GM19023 (cell line): ENCODE measurements around the gene C11orf65.

Experiments
- ATAC-seq: cut with Tn5 transposase; IDR thresholded peaks from one replicate; pipeline ENCODE4 v1.9.1; 2021; ENCODE audit warnings: mild to moderate bottlenecking, moderate library complexity; ENCODE audit not compliant: unreplicated experiment

The C11orf65 gene, protein sequence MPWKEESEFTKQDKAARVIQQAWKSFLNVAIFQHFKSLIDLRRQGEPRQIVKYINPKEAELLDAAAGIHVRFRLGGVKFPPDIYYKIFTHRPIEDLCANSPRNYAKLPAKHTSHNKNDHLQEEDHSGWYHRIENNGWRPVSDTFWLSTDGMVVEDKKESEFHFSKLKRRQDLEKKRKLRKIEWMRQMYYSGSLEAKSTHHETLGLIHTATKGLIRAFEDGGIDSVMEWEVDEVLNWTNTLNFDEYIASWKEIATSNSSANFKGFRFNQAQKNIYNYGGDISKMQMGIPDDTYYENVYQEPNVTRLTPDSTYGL

DNA sequence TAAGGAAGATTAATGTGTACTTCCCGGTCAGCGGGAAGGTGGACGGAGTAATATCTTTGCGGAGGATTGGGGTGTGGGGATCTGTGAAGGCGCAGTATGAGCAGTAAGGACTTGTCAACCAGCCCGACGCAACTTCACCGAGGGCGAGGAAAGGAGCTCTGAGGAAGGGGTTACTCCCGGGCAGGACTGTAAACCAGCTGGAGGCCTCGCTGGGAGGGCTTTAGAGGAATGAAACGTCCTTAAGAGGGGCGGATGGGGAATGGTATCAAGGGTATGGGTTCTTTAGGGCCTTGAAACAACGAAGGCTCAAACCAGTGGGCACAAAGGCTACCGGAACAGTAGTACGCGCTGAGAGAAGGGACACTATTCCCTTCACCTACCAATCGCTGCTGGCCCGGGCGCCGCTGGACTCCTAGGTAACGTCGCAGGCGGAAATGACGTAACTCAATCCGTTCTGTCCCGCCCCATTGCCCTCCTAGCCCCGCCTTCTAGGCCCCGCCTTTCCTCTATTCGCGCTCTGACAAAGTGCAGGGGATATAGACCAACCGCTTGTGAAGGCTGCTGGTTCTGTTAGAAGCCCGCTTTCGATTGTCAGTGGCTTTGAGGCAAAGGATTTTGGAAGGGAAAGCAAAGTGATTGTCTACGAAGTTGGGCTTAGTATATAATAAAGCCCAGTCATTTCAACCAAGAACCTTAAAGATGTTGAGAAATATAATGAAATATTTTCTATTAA lies at the start of gene C11orf65:
Gene C11orf65 (minus strand): TSS at position 439 of the 733 bp plus-strand sequence. CDS start 5,970 bp downstream, outside the sequence.
- ATAC-seq, result peak; percentile 99

DNA sequence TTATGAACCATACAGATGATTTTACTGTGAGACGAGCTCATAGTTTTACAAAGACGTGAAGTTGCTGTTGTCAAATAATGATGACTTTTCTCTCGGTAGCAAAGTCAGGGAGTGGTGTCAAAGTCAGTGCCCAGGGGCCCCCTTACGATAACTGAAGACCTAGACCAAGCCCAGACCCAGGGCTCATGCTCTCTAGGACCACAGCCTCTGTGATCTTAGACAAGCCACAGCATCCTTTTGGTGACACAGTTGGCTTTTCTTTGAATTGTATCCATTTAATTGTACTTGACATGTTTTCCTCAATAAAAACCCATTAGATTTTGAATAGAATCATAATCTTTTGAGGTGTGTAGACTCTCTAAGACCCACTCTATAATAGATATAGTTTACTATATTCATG lies 48.8 kb upstream of the C11orf65 start:
- ATAC-seq, result no peak

DNA sequence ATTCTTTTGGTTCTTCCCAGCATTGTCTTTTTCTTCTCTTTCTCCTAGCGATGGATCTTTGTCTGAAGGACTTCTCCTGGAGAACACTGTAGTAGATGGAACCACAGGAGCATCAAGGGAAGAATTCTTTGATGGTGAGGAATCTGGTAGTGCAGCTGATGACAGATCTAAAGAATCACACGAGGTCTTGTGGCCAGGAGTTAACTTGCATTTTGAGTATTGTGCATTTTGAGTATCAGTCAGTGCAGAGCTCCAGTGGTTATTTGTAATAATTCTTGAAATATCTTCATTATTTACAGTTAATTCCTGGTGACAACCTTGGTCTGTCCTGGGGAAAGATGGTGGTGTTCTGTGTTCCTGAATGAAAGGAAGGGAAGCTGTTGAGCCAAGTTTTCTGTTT lies 45.4 kb upstream of the C11orf65 start:
- no peak for ATAC-seq

DNA sequence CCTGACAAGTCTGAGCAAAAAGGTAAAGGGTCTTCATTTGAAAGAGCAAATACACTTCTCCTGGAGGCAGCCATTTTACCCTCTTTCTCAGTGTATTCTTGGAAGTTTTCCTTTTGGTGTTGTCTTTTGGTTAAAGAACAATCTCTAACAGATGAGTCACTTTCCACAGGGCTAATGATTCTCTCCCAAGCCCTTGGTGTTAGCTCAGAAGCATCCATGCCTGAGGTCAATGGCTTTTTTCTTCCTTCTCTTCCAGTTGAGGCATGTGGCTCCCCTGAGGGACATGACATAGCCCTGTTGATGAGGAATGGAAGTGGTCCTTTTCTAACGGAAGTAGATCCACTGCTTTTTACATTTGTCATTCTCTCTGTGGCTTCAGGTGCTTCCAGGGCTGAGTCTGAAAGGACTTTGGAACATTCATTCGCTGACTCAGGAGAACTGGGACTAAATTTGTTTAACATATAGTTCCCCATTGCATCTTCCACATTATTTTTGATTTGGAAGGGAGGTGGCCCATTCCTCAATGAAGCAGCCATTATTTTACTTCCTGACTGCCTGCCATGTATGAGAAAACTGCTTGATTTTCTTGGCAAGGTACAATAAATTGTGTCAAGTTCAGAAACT lies 44.6 kb upstream of the C11orf65 start:
- ATAC-seq, result no peak

DNA sequence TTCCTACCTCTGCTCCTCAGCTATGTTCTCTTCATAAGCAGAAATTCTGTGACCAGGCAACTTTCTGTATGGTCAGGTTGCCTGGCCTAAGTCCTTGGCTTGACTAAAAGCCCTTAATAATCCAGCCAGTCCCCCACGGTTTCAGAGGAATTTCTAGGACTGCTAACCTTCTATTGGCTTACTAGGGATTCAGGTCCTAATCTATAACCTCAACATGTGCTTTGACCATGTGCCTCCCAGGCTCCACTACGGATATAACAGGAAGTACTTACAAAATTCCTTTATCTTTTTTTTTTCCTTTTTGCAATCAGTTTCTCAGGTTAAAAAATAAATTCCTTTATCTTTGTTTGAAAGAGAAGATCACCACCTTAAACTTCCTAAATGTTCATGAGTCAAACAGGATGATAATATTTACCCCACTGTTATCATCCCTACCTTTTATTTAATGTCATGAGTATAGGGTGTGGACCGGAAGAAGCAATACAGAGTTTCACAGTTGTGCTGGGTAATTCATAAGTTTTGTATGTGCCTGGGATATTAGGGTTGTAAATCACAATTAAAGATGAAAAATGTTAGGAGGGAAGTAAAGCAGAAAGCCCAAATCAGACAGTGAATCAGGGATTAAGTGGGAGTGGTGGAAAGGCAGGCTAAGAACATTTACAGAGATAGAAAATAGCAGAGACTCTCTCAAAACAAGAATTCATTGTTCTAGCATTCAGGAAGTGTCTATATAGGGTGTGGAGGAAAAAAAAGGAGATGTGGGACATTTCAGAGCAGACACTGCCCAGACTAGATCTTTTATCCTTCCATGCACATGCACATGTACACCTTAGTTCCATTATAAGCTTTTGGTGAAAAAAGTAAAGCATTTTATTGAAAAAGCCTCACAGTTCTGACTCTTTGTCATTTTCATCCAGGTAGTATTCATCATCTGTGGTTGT lies 41.6 kb upstream of the C11orf65 start:
- no peak for ATAC-seq

DNA sequence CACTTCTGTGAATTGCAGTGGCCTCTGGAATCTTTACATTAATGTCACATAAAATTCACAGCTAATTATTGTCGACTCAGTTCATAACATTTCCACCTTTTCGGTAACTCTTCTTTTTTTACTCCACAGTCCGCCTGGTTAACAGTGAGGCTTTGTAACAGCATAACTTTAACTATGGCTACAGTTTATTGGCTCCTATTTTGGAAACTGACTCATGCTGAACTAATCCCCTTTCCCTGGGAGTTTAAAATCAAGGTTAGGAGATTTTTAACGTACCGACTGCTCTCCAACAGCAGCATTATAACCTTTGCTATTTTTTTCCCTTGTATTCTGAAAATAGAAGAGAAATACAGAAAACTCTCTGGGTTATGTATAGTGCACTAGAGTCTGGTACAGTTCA lies 34.1 kb upstream of the C11orf65 start:
- no peak for ATAC-seq

DNA sequence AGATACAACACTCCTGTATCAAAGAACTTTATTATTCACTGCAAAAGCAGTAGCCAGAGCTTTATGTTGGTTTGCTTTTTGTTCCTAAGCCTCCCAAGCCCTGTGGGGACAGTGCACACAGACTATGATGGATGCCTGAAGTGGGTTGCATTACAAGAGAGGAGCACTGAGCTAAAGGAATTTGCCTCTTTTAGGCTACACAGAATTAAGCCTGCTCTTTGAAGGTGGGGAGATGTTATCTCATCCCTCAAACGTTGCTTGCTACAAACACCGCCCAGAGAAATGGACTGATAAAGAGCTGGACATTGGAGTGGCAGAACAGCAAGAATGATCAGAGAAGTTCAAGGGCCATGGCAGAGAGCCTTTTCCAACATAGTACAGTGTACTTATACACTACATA lies 33.4 kb upstream of the C11orf65 start:
- no peak for ATAC-seq

DNA sequence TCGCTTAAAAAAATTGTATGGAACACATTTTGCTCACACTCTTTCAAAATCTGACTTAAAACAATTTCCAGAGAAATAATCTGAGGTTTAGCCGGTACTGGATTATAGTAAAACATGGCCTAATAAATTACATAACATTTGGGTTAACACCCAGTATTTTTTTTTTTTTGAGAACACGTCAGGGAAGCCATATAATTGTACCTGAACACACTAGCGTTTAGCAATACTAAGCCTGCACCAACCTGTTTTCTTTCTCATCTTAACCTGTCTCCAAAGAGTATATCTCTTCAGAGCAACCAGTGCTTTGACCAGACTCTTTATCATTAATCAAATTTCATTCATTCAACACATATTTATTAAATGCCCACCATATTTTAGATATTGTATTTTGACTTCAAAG lies 32.8 kb upstream of the C11orf65 start:
- no peak for ATAC-seq

DNA sequence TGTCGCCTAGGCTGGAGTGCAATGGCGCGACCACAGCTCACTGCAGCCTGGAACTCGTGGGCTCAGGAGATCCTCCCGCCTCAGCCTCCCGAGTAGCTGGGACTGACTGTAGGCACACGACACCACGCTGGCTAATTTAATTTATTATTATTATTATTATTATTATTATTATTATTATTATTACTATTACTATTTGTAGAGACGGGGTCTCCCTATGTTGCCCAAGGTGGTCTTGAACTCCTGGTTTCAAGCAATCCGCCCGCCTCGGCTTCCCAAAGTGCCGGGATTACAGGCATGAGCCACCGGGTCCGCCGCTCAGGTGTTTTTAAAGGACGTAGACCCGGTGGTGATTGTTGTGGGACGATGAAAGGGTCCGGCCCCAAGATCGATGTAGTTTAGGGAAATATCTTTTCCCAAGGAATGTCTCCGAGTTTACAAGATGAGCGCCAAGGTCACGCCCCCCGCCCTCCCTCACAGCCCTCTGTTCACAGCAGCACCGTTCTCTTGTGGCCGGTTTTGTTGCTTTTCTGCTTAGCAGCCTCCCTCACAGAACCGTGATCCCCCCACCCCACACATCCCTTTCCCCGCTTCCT lies 31.6 kb upstream of the C11orf65 start:
- ATAC-seq, result no peak

DNA sequence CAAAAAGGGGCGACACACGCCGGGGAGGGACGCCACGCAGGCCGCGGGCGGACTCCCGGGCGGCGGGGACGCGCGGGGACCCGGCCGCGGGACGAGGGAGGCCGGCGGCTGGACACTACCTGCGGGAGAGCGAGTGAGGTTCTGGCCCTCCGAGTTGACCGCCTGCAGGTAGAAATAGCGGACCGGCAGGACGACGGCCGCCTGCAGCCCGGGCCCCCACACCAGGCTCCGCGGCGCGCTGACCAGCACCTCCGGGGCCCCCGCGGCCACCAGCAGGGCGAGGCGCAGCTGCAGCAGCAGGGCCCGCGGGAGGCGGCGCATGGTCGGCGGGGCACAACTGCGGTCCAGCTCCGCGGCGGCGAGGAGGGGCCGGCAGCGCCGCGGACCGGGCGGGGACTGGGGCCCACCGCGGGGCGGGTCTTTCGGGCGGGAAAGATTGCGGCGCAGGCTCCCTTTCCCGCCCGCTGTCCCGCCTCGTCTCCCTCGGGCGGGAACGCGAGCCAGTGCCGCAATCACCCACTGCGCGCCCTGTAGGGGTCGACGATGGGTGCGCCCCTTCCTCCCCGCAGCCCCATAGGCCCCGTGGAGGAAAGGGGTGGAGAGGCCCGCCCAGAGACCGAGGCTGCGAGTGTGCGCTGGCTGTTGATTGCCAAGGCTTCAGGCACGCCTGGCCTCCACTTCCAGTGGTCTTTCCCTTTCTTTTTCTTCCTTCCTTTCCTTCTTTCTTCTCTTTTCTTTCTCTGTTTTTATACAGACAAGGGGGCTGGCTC lies 30.9 kb upstream of the C11orf65 start, which contains the start of gene POGLUT3:
Gene POGLUT3 (minus strand): TSS at position 339 of the 770 bp plus-strand sequence. CDS start 18 bp downstream, at position 321.
- peak; percentile 69 for ATAC-seq

DNA sequence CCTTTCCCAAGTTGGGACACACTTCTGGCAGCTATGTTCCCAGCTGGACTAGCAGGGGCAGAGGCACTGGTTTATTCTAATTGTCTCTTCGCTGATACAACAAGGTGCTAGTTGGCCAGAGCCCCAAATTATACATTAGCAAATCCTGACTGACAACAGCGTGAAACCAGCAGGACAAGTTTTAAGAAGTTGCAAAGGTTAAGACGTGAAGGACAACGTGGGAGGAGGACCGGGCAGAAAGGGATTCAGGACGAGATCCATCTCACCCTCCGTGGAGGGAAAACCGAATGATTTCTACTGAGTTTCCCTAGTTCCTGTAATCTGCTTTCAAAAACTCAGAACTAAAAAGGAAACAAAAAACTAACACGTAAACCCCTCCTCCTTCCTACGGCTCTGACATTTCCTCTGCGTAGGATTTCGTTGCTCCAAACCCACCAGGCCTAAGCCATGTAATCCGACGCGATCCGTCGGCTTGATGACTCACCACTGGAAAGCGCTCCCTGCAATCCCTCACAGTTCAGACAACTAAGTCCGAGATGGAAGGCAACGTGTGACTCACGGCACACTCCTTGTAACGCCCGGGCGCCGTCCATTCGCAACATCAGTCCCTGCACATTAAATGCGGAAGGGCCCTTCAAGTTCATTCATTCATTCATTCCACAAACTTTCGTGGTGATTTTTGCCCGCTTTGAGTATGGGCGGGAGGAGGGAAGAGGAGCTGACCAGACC lies 30.2 kb upstream of the C11orf65 start:
- peak; percentile 48 for ATAC-seq

DNA sequence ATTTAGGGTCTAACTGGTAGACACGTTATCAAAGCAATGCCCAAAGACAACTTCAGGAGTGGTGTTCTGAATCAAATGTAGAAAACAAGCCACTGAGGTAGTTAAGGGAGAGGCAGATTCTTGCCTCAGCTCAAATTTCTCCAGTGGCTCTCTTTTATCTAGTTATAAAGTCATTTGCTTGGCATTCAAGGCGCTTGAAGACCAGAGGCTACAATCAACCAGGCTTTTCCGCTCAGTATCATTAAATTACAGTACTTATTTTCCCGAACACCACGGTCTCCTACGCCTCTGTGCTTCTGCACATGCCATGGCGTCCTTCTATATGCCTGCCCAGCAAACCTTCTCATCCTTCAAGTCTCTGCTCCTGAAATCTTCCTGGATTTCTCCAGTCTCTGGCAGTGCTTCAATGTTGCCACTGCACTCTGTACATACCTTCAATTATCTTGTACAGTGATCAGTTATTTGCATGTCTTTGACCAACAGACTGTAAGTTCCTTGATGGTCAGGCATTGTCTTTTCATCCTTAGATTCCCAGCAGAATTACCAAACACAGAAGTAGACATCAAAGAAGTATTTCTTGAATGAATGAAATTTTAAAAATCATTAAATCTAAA lies 29.4 kb upstream of the C11orf65 start:
- no peak for ATAC-seq

DNA sequence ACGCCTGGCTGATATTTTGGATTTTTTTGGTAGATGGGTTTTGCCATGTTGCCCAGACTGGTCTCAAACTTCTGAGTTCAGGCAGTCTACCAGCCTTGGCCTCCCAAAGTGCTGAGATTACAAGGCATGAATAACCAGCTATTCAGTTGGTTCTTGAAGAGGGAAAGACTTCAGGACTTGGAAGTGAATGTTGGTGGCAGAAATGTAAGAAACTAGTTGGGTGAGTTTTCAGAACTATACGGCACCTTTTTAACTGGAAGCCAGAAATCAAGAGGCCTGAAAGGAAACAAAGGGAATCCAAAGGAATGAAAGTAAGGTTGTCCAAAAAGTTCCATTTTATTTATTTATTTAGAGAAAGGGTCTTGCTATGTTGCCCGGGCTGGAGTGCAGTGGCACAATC lies 28.0 kb upstream of the C11orf65 start:
- ATAC-seq, result no peak

DNA sequence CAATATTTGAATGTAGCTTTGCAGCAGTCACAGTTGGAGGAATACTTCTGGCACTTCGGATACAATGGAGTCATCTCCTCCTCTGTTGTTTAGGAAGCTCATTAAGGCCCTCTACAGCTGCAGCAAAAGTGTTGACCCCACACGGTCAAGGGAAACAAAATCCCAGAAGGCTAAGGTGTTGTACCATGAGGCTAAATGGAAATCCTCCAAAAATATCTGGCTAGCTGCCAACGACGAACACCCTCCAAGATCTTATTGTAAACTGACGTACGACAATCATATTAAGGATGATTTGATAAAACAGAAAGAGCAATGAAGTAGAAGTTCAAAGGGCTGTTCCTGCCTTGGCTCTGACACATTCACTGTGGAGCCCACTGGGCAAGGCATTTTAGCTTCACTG lies 26.9 kb upstream of the C11orf65 start:
- ATAC-seq, result no peak

DNA sequence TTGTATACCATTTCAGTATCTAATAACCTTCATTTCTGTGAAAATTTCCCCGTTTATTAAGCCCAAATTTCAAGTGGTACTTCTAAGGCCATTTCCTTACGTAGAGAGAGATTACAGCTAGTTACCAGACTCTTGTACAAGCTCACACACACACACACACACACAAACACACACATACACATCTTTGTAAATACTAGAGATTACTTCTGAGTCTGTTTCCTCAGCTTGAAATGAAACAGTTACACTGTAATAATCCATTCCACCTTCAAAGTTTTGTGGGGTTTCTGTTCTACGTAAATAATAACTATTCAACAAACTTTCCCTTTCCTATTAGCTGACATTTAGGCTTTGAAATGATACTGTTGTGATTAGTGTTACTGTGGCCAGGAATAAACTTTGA lies 24.6 kb upstream of the C11orf65 start:
- ATAC-seq, result no peak

DNA sequence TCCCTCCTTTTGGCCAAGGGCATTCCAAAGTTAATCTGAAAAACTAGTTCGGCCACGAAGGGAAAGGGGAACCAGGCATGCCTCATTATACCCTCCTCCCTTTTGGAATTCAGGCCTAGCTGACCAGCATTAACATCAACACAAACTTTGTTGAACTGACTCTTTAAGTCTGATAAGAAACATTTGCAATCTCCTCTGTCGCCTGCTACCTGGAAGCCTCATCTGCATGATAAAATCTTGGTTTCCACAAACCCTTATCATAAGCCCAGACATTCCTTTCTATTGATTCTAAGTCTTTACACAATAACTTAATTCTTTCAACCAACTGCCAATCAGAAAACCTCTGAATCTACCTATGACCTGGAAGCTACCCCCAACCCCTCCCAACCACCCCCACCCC lies 19.5 kb upstream of the C11orf65 start:
- ATAC-seq, result no peak

DNA sequence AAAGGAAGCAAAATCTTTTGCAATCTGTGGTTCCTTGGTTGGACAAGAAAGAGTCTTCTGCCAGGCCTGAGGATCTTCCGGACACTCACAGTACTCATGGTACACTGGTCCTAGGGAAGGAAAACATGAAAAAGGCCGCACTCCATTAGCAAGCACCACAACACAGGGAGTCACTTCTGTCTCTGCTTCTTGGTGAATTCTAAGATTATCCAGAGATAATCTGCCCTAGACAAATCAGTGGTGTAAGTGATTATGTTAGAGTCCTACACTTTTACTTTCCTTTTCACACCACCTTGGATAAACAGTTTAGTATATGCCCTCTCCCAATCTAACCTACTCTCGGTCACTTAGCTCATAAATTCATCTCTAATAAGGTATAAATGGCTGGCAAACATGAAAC lies 19.0 kb upstream of the C11orf65 start:
- no peak for ATAC-seq

DNA sequence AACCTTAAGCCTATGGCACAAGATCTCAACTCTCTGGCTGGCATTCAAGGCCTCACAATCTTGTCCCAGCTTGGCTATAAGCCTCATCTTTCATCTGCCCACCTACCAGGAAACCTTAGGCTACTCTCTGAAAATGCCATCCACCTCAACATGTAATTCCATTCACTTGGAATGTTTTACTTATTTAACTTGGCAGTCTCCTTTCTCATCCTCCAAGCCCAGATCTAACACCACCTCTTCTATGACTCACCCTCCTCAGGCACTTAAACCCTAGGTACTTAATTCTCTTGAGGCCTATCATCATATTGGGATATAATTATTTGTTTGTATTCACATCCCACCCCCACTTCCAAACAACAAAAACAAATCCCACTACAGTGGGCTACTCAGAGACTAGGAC lies 15.8 kb upstream of the C11orf65 start:
- no peak for ATAC-seq
